Stimulated activated CD4-positive, alpha-beta T cell treated with anti-CD3 and anti-CD28 coated beads, Interleukin-12 subunit alpha, Interleukin-12 subunit beta, amount 100 ng/mL, for 24 hours (primary cell): ENCODE data around the gene WFDC10A.
"Not testable (repeated sequence)": the region's sequence is repeated elsewhere in the genome, so short reads cannot be mapped to it uniquely, and the experiment has no call there.

ENCODE experiments used
- DNase-seq, 2 experiments: peaks; one replicate each; pipeline ENCODE4 v3.0.0-alpha.2; 2020; ENCODE audit warnings: low read depth in 2 of 2

The WFDC10A gene

DNA sequence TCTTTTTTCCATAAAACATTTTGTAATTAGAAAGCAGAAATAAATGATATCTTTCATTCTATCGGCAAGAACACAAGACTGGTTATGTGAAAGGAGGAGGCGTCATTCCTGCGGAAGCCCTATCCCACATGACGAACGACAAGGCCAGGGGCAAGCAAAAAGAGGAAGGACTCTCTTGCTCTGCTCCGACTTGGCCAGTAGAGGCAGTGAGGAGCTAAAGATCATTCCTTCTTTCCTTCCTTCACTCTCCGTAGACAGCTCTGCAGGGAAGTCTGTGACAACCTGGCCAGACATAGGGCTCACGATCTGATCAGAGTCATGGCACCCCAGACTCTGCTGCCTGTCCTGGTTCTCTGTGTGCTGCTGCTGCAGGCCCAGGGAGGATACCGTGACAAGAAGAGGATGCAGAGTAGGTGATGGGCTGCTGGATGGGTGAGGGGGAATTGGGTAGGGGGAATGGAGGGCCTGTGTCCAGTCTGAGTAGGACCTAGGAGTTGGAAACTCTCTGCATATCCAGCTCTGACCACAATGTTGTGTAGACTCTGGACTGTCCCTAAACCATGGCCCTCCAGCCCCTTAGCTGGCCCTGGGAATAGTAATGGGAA is at the start of gene WFDC10A:
Gene WFDC10A (plus strand): TSS at position 244 of the 605 bp plus-strand sequence. CDS start 75 bp downstream, at position 319.
- DNase-seq: peak in 1 of 2 experiments; percentile 10

DNA sequence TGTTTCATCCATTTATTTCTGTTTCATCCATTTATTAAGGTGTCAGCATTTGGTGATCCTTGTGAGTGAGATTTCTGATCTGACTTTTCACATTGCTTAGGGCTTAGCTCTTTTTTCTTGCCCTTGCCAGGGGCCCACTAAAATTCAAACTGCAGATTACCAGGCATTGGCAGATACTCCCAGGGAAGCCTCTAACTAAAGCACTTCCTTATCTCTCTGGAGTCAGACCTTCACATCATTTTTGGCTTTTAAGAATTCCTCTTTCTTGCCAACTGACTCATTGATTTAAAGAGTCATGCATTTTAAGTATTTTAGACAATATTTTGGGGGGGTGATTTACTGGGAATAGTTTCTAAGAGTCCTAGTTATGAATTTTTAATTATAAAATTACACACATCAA is 47.8 kb upstream of the WFDC10A start:
- no peak for DNase-seq

DNA sequence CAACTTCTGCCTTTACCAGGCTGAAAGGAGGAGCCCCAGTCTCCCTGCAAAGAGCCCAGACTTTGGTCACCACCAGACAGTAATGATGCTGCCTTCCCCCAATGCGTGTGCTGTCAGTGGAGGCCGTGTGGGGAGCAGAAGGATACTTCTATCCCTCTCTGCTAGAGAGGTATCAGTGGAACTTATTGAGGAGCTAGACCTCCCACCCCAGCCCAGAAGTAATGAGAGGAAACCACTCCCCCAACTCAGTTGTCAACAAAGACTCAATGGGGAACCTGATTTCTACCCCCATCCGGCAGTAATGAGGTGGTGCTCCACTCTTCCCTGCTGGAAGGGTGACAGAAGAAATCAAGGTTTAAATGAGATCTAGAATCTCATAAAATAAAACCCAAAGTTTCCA is 46.0 kb upstream of the WFDC10A start:
- DNase-seq: no peak

DNA sequence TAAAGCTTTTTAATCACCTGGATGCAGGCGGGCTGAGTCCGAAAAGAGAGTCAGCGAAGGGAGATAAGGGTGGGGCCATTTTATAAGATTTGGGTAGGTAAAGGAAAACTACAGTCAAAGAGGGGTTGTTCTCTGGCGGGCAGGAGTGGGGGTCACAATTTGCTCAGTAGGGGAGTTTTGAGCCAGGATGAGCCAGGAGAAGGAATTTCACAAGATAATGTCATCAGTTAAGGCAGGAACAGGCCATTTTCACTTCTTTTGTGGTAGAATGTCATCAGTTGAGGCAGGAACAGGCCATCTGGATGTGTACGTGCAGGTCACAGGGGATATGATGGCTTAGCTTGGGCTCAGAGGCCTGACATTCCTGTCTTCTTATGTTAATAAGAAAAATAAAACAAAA is 45.2 kb upstream of the WFDC10A start:
- DNase-seq: not testable (repeated sequence)

DNA sequence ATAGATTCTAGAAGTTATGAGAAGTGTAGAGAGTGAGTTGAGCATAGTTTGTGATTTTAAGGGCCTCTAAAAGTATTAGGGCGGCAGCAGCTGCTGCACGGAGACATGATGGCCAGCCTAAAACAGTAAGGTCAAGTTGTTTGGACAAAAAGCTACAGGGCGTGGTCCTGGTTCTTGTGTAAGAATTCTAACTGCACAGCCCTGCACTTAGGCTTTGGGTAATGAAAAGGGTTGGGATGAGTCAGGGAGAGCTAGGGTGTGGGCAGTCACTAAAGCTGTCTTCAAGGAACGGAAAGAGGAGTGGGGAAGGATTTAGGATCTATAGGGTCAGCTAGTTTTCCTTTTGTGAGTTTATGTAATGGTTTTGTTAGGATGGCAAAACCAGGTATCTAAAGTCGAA is 43.6 kb upstream of the WFDC10A start:
- DNase-seq: not testable (repeated sequence)

DNA sequence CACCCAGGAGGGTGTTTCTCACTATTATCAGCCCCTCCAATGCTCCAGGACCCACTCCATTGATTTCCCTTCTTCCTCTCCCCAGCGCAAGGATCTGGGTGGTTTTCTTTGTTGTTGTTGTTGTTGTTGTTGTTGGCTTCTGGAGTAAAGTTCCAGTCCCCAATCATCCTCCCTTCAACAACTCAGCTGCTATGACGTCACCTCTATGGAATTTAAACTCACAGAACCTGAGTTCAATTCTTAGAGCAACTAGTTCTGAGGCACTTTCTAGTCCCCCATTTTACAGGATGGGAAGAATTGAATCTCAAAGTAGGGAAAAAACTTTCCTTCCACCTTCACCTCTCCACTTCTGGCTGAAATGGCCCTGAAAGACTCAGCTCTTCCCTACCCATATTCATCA is 40.7 kb upstream of the WFDC10A start:
- DNase-seq: no peak

DNA sequence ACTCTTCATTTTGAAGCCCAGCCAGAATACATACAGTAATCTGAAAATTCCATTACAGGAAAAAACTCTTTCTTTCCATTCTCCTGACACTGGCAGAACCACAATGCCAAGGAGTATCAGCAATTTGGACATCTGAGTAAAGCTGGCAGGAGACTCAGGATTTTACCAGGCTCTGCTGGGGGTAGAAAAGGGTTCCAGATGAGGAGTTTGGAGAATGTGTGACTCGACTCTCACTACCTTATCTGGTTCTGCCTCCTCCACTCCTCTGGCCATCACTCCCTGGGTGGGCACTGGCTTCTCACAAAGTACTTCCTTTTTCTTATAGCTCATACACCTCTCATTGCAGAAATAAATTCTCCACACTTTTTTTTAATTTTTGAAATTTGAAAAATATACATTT is 39.8 kb upstream of the WFDC10A start:
- no peak for DNase-seq

DNA sequence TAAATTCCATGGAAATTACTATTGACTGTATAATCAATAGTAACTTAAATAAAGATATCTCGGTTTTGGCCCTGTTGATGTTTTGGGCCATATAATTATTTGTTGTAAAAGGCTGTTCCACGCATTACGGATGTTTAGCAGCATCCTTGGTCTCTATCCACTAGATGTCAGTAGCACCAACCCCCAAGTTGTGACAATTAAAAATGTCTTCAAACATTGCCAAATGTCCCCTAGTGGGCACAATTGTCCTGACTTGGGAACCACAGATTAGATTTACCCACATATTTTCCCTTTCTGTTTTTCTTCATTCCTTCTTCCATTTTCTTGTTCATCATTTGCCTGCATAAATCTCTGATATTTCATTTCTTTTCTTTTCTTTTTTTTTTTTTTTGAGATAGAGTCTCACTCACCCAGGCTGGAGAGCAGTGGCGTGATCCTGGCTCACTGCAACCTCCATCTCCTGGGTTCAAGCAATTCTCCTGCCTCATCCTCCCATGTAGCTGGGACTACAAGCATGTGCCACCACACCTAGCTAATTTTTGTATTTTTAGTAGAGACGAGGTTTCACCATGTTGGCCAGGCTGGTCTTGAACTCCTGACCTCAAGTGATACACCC is 36.9 kb upstream of the WFDC10A start:
- peak in 1 of 2 experiments; percentile 4 for DNase-seq

DNA sequence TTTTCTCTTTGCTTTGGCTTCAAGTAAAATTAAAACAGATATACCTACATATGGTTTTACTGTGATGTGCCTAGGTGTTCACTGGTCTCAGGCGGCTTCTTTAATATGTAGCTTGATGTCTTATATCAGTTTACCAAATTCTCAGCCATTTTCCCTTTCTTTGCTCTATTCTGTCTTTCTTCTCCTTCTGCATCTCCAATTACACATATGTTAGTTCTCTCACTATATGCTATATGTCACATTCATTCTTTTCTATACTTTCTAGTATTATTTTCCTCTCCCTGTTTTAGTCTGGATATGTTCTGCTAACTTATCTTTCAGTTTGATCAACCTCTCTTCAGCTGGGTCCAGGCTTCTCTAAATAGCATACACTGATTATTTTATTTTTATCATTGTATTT is 36.0 kb upstream of the WFDC10A start:
- no peak for DNase-seq

DNA sequence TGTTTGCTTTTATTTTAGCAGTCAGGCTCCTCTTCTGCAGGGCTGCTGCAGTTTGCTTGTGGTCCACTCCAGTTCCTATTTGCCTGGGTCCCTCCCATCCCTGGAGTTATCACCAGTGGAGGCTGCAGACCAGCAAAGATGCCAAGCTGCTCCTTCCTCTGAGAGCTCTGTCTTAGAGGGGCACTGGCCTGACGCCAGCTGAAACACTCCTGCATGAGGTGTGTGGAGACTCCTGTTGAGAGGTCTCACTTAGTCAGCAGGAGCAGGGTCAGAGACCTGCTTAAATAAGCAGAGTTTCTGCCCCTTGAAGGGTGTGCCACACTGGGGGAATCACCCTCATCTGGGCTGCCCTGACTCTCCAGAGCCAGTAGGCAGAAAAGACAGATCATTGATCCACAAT is 34.3 kb upstream of the WFDC10A start:
- DNase-seq: no peak

DNA sequence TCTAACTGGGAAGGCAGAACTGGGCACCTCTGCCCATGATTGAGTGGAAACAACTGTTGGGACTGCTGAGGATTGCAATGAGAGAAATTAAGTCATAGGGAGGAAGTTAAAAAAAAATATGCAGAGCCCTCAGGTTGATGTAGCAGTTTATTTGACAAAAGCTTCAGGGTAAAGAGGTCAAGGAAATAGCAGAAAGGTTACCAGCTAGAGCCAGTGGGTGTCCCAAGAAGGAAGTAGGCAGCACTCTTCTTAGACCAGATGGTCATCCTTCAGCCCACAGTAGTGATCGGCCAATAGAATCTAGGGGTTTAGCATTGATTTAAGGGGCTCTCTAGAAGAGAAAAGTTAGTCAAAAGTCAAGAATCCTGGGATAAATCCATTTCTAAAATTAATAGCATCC is 21.7 kb upstream of the WFDC10A start:
- DNase-seq: no peak

DNA sequence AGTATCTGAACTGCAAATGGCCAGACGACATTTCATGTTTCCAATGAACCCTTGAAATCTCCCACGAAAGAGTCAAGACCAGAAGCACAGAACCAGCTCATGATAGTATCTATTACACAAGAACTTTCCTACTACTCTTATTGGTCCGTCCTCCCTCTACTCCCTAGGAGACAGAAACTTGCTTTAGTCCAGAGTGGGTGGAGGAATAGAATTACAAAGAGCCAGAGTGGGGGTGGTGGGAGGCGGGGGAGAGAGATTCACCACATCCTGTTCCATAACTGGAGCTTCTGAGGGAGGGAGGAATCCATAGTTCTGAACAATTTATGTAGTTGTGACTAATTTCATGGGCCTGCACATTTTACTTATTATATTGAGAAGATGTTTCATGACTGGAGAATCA is 18.5 kb upstream of the WFDC10A start:
- DNase-seq: peak in 1 of 2 experiments; percentile 59

DNA sequence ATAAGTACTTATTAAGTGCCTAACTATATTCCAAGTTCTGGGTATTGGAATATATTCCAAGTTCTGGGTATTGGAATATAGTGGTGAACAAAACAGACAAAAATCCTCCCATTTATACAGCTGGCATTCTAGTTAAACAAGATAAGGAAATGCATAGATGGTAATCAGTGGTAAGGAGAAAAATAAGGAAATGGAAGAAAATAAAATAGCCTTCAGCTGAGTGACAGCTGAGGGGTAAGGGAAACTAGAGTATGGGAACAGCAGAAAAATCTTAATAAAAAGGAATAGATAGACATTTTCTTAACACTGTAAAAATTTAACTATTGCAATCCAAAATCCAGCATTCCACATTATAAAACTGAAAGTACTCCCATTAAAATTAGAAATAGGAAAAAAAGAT is 17.2 kb upstream of the WFDC10A start:
- DNase-seq: no peak

DNA sequence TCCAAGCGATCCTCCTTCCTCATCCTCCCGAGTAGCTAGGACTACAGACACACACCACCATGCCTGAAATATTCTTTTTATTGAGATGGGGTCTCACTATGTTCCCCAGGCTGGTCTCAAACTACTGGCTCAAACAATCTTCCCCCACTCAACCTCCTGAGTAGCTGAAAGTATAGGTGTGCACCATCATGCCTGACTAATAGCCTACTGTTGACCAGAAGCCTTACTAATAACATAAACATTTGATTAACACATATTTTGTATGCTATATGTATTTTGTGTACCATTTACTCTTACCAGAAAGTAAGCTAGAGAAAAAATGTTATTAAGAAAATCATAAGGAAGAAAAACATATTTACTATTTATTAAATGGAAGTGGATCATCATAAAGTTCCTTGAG is 11.9 kb upstream of the WFDC10A start:
- no peak for DNase-seq

DNA sequence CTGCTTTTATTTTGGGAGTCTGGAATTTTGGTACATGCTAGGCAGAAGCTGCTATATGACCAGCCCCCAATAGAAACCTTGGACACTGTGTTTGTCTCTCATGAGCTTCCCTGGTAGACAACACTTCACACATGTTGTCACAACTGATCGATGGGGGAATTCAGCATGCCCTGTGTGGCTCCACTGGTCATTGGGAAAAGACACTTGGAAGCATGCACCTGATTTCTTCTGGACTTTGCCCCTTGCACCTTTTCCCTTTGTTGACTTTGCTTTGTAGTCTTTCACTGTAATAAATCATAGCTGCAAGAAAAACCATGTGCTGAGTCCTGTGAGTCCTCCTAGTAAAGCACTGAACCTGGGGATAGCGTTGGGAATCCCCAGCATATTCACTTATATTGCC is 7.9 kb upstream of the WFDC10A start:
- no peak for DNase-seq

DNA sequence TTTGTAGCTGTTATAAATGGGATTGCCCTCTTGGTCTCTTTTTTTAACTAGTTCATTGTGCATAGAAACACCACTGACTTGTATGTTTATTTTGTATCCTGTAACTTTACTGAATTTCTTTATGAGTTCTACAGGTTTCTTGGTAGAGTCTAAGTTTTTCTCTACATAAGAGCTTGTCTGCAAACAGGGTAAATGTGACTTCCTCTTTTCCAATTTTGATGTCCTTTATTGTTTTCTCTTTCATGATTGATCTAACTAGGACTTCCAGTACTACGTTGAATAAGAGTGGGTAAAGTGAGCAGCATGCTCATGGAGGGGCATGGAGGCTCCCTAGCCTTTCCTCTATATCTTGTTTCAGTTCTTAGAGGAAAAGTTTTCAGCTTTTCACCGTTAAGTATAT is 3.0 kb upstream of the WFDC10A start:
- DNase-seq: no peak

DNA sequence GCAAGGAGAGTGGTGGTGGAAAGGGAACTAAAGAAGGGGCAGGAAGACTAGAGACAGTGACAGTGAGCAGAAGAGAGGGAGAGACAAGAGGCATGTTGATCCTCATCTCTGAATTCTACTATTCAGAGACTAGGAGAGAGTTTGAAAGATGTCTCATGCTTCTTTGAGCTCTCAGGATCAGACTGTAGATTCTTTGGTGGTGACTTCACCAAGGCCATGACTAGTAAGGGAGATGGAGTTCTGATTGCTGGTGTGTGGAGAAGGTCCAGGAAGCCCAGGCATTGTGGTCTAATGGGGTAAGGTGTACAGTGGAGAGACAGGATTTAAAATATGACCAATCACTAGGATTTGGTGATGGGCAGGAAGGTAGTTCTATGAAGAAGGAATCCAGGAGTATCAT is 832 bp downstream of the WFDC10A start:
- DNase-seq: no peak

DNA sequence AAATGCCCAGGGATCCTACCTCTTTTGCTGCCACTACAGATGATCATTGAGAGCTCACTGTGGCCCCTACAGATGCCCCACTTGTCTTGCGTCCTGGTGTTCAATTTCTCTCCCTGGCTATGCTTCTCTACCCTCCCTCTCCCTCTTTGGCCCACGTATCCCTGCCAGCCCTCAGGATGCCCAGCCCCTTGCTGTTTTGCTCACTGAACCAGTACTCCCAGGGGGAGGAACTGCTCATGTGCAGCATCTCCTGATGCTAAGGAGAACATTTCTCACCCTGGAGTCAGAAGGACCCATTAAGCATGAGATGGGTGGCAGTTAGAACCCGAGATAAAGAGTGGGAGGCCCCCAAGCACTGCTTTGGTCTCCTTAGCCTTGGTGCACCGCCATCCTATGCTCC is 1.6 kb downstream of the WFDC10A start, which contains the start of gene WFDC9:
Gene WFDC9 (minus strand): TSS at position 101 of the 400 bp plus-strand sequence. CDS start 21,103 bp downstream, outside the sequence.
- DNase-seq: no peak

DNA sequence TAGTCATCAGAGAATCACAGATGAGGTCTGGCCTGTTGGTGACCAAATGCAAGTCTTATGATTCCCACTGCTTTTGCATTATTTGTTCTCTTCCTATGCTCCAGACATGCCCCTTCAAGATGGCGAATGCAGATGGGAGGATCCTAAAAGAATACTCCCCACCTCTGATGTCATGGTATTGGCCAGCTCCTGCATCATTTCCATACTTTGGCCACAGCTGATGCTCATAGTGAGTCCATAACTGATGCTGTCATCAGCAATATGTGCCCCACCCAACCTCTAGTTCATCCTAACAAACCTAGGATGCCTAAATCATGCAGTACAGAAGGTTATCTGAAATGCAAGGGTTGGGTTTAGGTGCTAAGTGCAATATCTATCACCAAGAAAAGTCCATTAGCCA is 7.0 kb downstream of the WFDC10A start:
- no peak for DNase-seq

DNA sequence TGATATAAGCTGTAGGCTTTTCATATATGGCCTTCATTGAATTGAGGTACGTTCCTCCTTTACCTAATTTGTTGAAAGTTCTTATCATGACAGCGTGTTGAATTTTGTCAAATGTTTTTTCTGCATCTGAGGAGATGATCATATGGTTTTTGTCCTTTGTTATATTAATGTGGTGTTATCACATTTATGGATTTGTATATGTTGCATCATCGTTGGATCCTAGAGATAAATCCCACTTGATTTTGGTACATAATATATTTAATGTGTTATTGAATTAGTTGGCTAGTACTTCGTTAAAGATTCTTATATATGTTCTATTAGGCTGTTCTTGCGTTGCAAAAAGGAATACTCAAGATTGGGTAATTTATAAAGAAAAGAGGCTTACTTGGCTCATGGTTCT is 10.1 kb downstream of the WFDC10A start:
- no peak for DNase-seq

DNA sequence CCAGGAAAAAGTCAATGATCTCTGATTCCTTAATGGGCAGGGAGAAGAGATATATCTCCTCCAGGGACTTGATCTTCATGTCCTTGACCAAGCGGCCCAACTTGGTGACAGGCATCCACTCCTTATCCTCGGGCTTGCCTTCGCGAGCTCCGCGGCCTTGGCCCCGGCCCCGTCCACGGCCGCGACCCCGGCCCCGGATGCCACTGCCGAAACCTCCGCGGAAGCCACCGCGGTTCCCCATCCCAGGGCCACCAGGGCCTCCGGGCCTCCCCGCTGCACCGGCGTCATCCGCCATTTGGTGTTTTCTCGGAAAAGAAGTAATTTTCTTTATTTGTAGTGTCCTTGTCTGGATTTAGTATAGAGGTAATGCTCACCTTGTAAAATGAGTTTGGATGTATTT is 11.5 kb downstream of the WFDC10A start:
- DNase-seq: not testable (repeated sequence)

DNA sequence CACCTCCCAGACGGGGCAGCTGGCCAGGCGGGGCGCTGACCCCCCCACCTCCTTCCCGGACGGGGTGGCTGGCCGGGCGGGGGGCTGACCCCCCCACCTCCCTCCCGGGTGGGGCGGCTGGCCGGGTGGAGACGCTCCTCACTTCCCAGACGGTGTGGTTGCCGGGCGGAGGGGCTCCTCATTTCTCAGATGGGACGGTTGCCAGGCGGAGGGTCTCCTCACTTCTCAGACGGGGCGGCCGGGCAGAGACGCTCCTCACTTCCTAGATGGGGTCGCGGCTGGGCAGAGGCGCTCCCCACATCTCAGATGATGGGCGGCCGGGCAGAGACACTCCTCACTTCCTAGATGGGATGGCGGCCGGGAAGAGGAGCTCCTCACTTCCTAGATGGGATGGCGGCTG is 16.3 kb downstream of the WFDC10A start:
- DNase-seq: not testable (repeated sequence)

DNA sequence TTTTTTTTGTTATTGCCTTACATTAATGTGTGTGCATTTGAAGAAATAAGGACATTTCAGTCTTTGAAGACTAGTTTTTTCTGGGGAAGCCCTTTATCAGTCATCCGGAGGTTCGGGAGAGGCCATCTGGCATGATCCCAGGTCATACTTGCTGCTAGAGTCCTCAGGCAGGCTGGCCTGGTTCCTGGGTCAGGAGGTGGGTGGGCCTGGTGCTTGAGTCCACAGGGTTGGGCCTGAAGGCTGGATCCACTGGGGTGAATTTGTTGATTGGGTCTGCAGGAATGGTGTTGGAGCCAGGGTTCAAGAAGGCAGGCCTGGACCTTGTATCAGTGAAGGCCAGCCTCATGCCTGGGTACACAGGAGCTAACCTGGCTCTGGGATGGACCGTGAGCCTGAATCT is 17.3 kb downstream of the WFDC10A start:
- DNase-seq: no peak
